IPS-15b (cell line): ENCODE results near the gene NR3C1.

Experiments used
- H3K27me3 ChIP-seq: one replicate; pipeline ENCODE4 v1.6.1; 2013; ENCODE audit warnings: low read length; ENCODE audit not compliant: control insufficient read depth, insufficient read depth
- H3K36me3 ChIP-seq: one replicate; pipeline ENCODE4 v1.6.1; 2013; ENCODE audit warnings: low read length; ENCODE audit not compliant: control insufficient read depth, insufficient read depth
- H3K4me1 ChIP-seq: one replicate; pipeline ENCODE4 v1.6.1; 2013; ENCODE audit warnings: mild to moderate bottlenecking, low read length; ENCODE audit not compliant: control insufficient read depth, insufficient read depth
- H3K4me3 ChIP-seq: one replicate; pipeline ENCODE4 v1.5.1; 2013; ENCODE audit warnings: low read depth, low read length
- H3K9ac ChIP-seq: one replicate; pipeline ENCODE4 v1.6.1; 2013; ENCODE audit warnings: low read depth, mild to moderate bottlenecking, low read length
- H3K9me3 ChIP-seq: one replicate; pipeline ENCODE4 v1.6.1; 2013; ENCODE audit warnings: mild to moderate bottlenecking, low read length; ENCODE audit not compliant: control insufficient read depth, insufficient read depth

The NR3C1 gene

GRCh38 chr5:143350341-143350740 lies 53.1 kb downstream of the NR3C1 start:
- H3K36me3 ChIP-seq = no peaks in the 10 kb centered on the region
- no peaks in the 10 kb centered on the region for H3K27me3 ChIP-seq
- H3K9me3 ChIP-seq = no peaks in the 10 kb centered on the region
- H3K4me3 ChIP-seq = no peak overlapping the region
- H3K4me1 ChIP-seq = no peaks in the 10 kb centered on the region
- H3K9ac ChIP-seq = no peak overlapping the region

- Histone ChIP-seq H3K36me3 (no peaks in the 10 kb centered on the region), H3K4me3 (no peak overlapping the region), H3K27me3 (no peaks in the 10 kb centered on the region), H3K9me3 (no peaks in the 10 kb centered on the region), H3K9ac (no peak overlapping the region), H3K4me1 (no peaks in the 10 kb centered on the region)
Observed at GRCh38 chr5:143349177-143349576, 54.3 kb downstream of the NR3C1 start.

- Histone ChIP-seq H3K4me1 (no peaks in the 10 kb centered on the region), H3K9ac (no peak overlapping the region), H3K4me3 (no peak overlapping the region), H3K27me3 (no peaks in the 10 kb centered on the region), H3K36me3 (no peaks in the 10 kb centered on the region), H3K9me3 (no peaks in the 10 kb centered on the region)
Observed at GRCh38 chr5:143347698-143348344, 55.7 kb downstream of the NR3C1 start.

GRCh38 chr5:143347046-143347445 lies 56.4 kb downstream of the NR3C1 start:
- Histone ChIP-seq H3K9ac (no peak overlapping the region), H3K4me1 (no peaks in the 10 kb centered on the region), H3K4me3 (no peak overlapping the region), H3K27me3 (no peaks in the 10 kb centered on the region), H3K36me3 (no peaks in the 10 kb centered on the region), H3K9me3 (no peaks in the 10 kb centered on the region)

GRCh38 chr5:143345671-143346440 lies 57.6 kb downstream of the NR3C1 start:
- Histone ChIP-seq H3K4me1 (no peaks in the 10 kb centered on the region), H3K9ac (no peak overlapping the region), H3K9me3 (no peaks in the 10 kb centered on the region), H3K4me3 (no peak overlapping the region), H3K36me3 (no peaks in the 10 kb centered on the region), H3K27me3 (no peaks in the 10 kb centered on the region)

GRCh38 chr5:143343042-143343441 lies 60.4 kb downstream of the NR3C1 start:
- Histone ChIP-seq H3K36me3 (no peaks in the 10 kb centered on the region), H3K4me3 (no peak overlapping the region), H3K9ac (no peak overlapping the region), H3K27me3 (no peaks in the 10 kb centered on the region), H3K9me3 (no peaks in the 10 kb centered on the region), H3K4me1 (no peaks in the 10 kb centered on the region)

GRCh38 chr5:143342607-143343006 lies 60.9 kb downstream of the NR3C1 start:
- Histone ChIP-seq H3K4me3 (no peak overlapping the region), H3K9me3 (no peaks in the 10 kb centered on the region), H3K27me3 (no peaks in the 10 kb centered on the region), H3K36me3 (no peaks in the 10 kb centered on the region), H3K9ac (no peak overlapping the region), H3K4me1 (no peaks in the 10 kb centered on the region)

GRCh38 chr5:143341807-143342570 lies 61.5 kb downstream of the NR3C1 start:
- no peaks in the 10 kb centered on the region for H3K27me3 ChIP-seq
- no peak overlapping the region for H3K9ac ChIP-seq
- no peaks in the 10 kb centered on the region for H3K9me3 ChIP-seq
- H3K4me3 ChIP-seq = no peak overlapping the region
- no peaks in the 10 kb centered on the region for H3K36me3 ChIP-seq
- no peaks in the 10 kb centered on the region for H3K4me1 ChIP-seq

GRCh38 chr5:143340891-143341685 lies 62.4 kb downstream of the NR3C1 start:
- Histone ChIP-seq H3K4me1 (no peaks in the 10 kb centered on the region), H3K9ac (no peak overlapping the region), H3K9me3 (no peaks in the 10 kb centered on the region), H3K36me3 (no peaks in the 10 kb centered on the region), H3K4me3 (no peak overlapping the region), H3K27me3 (no peaks in the 10 kb centered on the region)

GRCh38 chr5:143338658-143339366 lies 64.7 kb downstream of the NR3C1 start:
- Histone ChIP-seq H3K9ac (no peak overlapping the region), H3K27me3 (no peaks in the 10 kb centered on the region), H3K4me3 (no peak overlapping the region), H3K4me1 (no peaks in the 10 kb centered on the region), H3K36me3 (no peaks in the 10 kb centered on the region), H3K9me3 (no peaks in the 10 kb centered on the region)

GRCh38 chr5:143337946-143338345 lies 65.5 kb downstream of the NR3C1 start:
- Histone ChIP-seq H3K4me1 (no peaks in the 10 kb centered on the region), H3K27me3 (no peaks in the 10 kb centered on the region), H3K9ac (no peak overlapping the region), H3K36me3 (no peaks in the 10 kb centered on the region), H3K4me3 (no peak overlapping the region), H3K9me3 (no peaks in the 10 kb centered on the region)
